Keratinocyte (primary cell): ENCODE results near the gene TAF4.

Experiments
- CTCF ChIP-seq, 3 experiments: IDR thresholded peaks in 1 of 3; conservative IDR thresholded peaks in 1 of 3; optimal IDR thresholded peaks in 1 of 3; 2 replicates in 2 of 3; 3 replicates in 1 of 3; pipeline versions ENCODE3 to v1.5.1; 2011; ENCODE audit warnings: low read length in 3 of 3, mild to moderate bottlenecking in 3 of 3, moderate library complexity in 2 of 3, control low read depth in 1 of 3, inconsistent platforms in 1 of 3; ENCODE audit not compliant: insufficient read depth in 2 of 3; ENCODE audit errors: extremely low read depth in 1 of 3
- EZH2 ChIP-seq: IDR thresholded peaks from one replicate; pipeline ENCODE4 v1.6.1; 2012; ENCODE audit warnings: inconsistent platforms, mild to moderate bottlenecking, low read length, moderate library complexity

DNA sequence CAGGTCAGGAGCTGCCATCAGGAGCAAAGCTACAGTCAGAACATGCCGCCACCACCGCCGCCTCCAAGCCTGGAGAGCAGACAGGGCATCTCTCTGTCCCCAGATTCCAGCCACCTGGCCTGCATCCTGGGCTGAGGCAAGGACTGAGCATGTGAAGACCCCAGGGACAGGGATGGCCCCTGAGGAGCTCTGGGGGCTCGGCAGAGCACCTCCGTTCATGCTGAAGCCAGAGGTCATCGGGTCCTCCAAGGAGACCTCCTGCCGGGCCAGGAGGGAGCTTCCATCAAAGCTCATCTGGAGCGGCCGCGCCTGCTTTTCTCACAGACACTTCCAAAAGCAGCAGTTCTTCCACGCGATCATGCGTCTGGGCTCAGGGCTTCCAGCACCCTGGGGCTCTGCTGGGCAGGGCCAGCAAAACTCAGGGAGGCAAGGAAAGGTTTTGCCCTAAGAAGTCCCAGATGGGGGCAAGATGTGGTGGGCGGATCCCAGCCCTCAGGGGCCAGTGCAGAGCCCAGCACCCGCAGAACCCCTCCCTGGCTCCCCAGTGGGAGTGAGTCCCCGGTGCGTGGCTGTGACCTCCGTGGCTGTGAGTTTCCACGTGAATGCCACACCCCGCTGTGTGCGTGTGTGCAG lies 138.4 kb downstream of the TAF4 start:
- TF ChIP-seq CTCF (optimal IDR thresholded peaks at IDR 0.05 in 1 of 3, IDR thresholded peaks at IDR 0.05 in 1 of 3, conservative IDR thresholded peaks at IDR 0.05 in 1 of 3; ENCODE audit: extremely low read depth in 1 of 3, insufficient read depth in 2 of 3, low read length in 3 of 3) (no peak), EZH2 (no peak)
